T-helper 9 cell (primary cell): Measurements from ENCODE around the gene PRAMEF4.
"Not testable (repeated sequence)": the region's sequence is repeated elsewhere in the genome, so short reads cannot be mapped to it uniquely, and the experiment has no call there.

Experiments
- DNase-seq: peaks from one replicate; pipeline ENCODE4 v3.0.0-alpha.2; 2020
- total RNA-seq, 2 donors: gene quantifications; one replicate each; lab custom pipeline; 2026; lab: John Stamatoyannopoulos, UW

The PRAMEF4 gene
- total RNA-seq, result 0 reads per million in 2 donors

DNA sequence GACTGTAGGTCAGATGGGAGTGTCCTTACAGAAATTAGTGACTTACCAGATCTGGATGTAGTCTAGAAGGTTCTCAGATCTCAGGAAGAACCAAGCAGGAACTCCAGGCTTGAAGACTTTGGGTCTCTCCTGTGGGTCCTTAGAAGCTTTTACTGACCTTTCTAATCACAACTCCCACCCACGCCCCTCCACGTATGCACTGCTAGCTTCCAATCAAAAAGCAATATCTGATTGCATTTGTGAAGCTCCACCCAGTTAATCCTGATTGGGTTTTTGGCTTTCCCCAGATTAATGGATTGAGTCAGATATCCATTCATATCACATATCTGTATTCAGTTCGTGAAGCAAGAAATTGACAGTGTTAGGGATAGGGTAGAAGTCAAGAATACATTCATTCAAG lies at the start of gene PRAMEF4:
Gene PRAMEF4, minus strand, starts transcription at position 101 of the 400 bp plus-strand sequence. CDS start 2,807 bp downstream, outside the sequence.
- DNase-seq, result not testable (repeated sequence)

DNA sequence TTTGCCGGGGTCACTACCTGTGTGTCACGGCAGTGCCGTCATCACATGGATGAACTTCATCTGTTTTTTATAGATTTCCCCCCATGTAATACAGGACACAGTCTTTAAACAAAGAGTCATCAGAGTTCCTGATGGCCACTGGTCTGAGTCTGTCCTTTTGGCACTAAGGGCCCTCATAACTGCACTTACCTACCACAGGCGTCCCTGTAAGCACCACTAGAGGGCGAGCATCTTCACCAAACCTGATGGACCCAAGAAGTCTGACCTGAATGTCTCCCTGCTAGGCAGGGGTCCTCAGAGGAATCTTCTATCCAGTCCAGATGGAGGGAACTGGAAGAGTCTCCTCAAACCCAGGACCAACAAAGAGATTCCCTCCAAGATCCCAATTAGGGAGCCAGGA lies 38.4 kb upstream of the PRAMEF4 start:
- not testable (repeated sequence) for DNase-seq

DNA sequence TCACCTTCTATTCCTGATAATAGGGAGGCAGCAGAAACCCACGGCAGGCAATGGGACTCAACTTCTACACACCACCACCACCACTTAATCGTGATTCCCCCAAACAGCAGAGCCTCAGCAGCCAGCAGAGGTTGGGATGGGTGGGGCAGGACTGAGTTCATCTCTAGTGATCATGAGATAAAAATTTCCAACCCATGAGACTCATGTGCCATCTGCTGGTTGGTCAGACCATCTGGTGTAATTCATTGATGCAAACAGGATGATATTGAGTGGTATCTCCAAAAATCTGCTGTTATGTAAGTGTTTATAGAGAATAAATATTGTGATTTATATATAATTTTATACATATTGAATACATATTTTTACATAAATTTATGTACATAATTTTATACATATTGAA lies 35.7 kb upstream of the PRAMEF4 start:
- DNase-seq, result not testable (repeated sequence)

DNA sequence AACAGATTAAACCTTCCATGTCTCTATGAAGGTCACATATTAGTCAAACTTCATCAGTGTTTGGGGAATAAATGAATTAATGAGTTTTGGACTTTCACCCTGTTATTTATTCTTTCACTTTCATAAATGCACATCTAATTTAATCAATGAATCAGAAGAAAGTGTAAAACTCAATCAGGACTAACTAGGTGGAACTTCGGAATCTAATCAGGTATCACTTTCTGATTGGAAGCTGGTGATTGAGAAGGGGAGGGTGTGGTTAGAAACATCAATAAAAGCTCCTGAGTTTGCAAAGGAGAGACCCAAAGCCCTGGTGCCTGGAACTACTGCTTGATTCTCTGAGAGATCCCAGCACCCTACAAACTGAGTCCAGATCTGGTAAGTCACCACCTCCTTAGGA lies 30.3 kb upstream of the PRAMEF4 start, which contains the start of gene PRAMEF7:
Gene PRAMEF7, plus strand, starts transcription at position 301 of the 400 bp plus-strand sequence. CDS start 1,083 bp downstream, outside the sequence.
- not testable (repeated sequence) for DNase-seq

DNA sequence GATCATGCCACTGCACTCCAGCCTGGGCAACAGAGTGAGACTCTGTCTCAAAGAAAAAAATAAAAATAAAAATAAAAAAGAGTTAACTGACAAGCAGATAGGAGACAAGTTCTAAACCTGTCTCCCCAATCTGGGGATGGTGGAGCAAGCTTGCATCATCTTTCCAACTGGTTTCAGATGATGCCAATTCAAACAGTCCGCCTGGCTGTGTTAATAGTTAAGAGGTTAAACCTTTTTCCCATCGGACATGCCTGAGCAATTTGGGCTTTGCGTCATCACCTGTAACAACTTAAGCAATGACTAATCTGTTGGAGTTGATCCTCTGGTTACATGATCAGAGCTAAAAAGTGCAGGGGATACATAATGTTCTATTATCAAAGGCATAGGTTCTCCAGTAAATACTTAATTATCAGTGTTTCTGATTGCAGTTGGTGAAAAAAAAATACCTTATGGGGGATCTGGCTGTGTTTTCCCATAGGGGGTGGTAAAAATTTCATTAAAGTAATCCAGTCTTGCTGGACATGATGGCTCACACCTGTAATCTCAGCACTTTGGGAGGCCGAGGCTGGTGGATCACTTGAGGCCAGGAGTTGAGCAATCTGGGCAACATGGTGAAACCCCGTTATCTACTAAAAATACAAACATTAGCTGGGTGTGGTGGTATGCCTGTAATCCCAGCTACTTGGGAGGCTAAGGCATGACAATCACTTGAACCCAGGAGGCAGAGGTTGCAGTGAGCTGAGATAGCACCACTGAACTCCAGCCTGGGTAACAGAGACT lies 18.0 kb upstream of the PRAMEF4 start:
- DNase-seq, result not testable (repeated sequence)

DNA sequence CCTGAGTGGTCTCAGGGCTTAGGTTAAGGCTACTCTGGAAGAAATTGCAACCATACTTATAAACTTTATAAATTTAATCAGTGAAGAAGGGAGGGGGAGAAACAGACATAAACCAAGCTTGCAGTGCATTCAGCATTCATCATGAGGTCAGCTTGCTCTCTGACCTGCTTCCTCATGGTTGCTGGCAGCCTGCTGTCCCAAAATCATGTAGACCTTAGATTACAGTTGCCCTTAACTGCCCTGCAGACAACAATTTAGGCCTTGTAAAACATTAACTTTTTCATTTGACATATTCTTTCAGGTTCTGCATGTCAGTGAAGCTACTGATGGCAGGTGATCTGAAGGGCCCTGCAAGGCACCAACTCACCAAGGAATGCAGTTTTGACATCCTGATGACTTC lies 13.2 kb upstream of the PRAMEF4 start:
- not testable (repeated sequence) for DNase-seq

DNA sequence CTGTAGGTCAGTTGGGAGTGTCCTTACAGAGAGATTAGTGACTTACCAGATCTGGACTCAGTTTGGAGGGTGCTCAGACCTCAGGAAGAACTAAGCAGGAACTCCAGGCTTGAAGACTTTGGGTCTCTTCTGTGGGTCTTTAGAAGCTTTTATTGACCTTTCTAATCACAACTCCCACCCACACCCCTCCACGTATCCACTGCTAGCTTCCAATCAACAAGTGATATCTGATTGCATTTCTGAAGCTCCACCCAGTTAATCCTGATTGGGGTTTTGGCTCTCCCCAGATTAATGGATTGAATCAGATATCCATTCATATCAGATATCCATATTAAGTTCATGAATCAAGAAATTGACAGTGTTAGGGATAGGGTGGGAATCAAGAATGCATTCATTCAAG lies 12.2 kb upstream of the PRAMEF4 start, which contains the start of gene PRAMEF10:
Gene PRAMEF10, minus strand, starts transcription at position 101 of the 400 bp plus-strand sequence. CDS start 2,423 bp downstream, outside the sequence.
- not testable (repeated sequence) for DNase-seq

DNA sequence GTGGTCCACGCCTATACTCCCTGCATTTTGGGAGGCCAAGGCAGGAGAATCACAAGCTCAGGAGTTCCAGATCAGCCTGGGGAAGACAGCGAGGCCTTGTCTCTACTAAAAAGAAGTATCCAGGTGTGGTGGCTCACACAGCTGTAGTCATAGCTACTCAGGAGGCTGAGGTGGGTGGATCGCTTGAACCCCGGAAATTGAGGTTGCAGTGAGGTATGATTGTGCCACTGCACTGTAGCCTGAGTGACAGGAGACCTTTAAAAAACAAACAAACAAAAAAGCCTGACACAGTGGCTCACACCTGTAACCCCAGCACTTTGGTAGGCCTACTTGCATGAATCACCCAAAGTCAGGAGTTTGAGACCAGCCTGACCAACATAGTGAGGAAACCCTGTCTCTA lies 7.5 kb downstream of the PRAMEF4 start:
- DNase-seq, result not testable (repeated sequence)

DNA sequence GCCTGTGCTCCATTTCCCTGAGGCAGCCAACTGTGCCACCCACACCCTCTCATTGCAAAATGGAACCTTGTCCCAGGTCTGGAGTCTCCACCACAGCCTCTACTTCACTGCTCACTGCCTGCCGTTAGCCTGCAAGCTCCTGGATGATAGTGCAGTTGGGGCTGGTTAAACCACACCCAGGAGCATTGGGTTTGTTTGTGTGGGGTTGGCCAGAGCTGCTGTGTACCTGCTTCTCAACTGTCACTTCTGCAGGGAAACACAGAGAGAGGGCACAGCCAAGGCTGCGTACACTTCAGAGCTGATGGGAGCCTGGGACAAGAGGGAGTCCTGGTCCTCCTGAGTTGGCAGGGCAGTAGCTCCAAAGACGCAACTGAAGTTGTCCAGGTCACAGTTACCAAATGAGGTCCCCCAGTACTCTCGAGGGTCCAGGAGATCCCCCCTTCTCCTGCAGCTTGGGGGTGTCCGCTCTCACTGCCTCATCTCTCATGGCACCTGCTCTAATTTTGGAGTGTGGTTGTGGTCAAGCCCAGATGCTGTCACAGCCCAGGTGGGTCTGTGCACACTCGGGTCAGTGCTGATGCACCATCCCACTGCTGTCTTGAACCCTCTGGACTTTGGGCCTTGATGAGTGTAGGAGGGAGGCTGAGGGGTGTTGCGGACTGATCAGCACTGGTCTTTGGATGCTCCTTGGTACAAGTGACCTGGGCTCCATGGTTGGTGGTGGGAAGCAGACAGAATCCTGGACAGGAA lies 22.7 kb downstream of the PRAMEF4 start:
- not testable (repeated sequence) for DNase-seq

DNA sequence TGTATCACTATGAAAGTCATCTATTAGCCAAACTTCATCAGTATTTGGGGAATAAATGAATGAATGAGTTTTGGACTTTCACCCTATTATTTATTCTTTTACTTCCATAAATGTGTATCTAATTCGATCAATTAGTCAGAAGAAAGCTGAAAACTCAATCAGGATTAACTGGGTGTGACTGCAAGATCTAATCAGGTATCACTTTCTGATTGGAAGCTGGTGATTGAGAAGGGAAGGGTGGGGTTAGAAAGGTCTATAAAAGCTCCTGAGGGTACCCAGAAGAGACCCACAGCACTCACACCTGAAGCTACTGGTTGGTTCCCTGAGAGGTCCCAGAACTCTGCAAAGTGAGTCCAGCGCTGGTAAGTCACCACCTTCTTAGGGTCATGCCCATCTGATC lies 29.2 kb downstream of the PRAMEF4 start, which contains the start of gene PRAMEF2:
Gene PRAMEF2, plus strand, starts transcription at position 301 of the 400 bp plus-strand sequence. CDS start 1,924 bp downstream, outside the sequence.
- DNase-seq, result not testable (repeated sequence)

DNA sequence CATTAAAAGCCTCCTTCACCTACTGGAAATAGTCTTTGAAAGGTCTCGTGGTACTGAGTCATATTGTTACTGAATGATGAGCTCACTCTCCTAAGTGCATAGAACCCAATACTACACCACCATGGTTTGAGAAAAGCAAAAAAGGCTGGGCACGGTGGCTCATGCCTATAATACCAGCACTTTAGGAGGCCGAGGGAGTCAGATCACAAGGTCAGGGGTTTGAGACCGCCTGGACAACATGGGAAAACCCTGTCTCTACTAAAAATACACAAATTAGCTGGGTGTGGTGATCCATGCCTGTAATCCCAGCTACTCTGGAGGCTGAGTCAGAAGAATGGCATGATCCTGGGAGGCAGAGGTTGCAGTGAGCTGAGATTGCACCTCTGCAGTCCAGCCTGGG lies 34.2 kb downstream of the PRAMEF4 start:
- DNase-seq, result no peak

DNA sequence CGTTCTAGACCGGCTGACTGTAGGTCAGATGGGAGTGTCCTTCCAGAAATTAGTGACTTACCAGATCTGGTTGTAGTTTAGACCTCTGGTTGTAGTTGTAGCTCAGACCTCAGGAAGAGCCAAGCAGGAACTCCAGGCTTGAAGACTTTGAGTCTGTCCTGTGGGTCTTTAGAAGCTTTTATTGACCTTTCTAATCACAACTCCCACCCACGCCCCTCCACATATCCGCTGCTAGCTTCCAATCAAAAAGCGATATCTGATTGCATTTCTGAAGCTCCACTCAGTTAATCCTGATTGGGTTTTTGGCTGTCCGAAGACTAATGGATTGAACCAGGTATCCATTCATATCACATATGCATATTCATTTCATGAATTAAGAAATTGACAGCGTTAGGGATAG lies 37.4 kb downstream of the PRAMEF4 start, which contains the start of gene HNRNPCL1:
Gene HNRNPCL1, minus strand, starts transcription at position 101 of the 400 bp plus-strand sequence. CDS start 431 bp downstream, outside the sequence.
- not testable (repeated sequence) for DNase-seq

DNA sequence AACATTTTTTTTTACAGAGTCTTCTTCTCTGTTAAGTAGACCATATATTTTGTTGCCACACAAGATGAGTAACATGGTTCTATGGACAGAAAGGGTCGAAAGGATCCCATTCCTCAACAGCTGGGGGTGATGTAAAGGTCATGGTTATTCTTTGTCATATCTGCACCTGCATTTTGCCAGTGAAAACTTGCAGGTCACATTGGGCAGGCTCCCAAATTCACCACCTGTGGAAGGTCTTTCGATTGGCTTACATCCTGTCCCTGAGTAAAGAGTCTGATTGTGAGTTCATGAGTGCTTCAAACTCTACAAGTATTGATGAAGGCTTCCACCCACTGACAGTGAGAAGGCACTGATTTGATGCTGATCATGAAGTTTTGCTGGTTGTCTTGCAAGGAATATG lies 52.8 kb downstream of the PRAMEF4 start:
- not testable (repeated sequence) for DNase-seq

DNA sequence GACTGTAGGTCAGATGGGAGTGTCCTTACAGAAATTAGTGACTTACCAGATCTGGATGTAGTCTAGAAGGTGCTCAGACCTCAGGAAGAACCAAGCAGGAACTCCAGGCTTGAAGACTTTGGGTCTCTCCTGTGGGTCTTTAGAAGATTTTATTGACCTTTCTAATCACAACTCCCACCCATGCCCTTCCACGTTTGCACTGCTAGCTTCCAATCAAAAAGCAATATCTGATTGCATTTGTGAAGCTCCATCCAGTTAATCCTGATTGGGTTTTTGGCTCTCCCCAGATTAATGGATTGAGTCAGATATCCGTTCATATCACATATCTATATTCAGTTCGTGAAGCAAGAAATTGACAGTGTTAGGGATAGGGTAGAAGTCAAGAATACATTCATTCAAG lies 54.7 kb downstream of the PRAMEF4 start, which contains the start of gene PRAMEF11:
Gene PRAMEF11, minus strand, starts transcription at position 101 of the 400 bp plus-strand sequence. CDS start 2,621 bp downstream, outside the sequence.
- DNase-seq, result not testable (repeated sequence)
